HG03095 (cell line): ENCODE results near the gene ANO3.

Source experiments
- ATAC-seq: cut with Tn5 transposase; IDR thresholded peaks from one replicate; pipeline ENCODE4 v1.9.1; 2021; ENCODE audit warnings: moderate library complexity; ENCODE audit not compliant: unreplicated experiment

ANO3 gene

DNA sequence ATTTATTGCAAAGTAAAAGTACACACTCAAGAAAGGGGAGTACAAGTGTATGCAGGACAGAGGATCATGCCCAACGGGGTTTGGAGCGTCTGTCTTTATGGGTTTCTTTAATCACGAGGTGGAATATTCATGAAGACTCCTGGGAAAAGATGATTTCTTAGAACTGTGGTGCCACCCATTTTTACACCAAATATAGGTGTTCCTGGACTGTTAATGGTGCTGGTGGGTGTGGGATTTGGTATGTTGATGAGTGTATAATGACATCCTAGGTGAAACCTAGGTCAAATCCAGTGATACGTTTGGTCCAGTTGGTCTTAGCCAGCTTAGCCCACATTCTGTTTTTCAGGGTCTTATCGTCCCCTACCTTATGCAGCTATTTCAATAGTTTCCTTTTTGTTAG is 21.1 kb downstream of the ANO3 start:
- ATAC-seq, result no peak

- no peak for ATAC-seq
These were observed 27.1 kb downstream of the ANO3 start for GRCh38 chr11:26359055-26359454.

DNA sequence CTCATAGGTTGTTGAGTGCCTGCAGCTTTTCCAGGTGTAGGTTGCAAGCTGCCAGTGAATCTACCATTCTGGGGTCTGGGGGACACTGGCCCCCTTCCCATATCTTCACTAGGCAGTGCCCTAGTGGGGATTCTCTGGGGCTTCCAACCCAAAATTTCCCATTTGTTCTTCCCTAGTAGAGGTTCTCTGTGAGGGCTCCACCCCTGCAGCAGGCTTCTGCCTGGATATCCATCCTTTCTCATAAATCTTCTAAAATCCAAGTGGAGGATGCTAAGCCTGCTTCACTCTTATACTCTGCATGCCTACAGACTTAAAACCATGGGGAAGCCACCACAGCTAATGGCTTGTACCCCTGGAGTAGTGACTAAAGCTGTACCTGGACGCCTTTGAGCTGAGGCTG is 33.4 kb downstream of the ANO3 start:
- ATAC-seq, result no peak

DNA sequence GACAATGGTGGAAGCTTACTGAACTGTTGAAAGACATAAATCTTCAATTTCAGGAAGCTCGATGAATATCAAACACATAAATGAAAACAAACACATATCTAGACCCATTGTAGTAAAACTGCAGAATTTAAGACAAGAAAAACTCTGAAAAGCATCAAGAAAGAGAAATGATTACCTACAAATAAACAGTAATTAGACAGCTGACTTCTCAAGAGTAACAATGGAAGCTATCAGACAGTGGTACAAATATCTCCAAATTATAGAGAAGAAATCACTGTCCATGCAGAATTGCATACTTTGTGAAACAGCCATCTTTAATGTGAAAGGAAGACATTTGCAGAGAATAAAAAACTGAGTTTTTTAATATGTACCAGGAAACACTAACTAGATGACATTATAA is 45.7 kb downstream of the ANO3 start:
- no peak for ATAC-seq

DNA sequence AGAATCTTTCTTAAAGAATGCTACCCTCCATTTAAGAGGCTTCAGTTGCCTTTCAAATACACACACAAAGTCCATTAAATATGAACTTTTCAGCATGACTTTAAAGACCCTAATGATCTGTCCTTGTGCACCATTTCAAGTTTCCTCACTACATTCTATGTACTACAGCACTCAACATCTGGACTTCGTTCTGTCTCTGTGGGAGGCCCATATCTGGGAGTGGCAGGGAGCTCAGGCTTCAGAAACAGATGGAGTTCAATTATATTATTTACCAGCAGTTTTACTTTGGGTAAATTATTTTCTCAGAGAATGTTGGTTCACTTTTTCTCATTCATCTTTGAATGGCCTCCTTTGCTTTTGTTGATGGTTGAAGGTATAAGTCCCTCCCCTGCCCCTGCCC is 67.4 kb downstream of the ANO3 start:
- no peak for ATAC-seq

DNA sequence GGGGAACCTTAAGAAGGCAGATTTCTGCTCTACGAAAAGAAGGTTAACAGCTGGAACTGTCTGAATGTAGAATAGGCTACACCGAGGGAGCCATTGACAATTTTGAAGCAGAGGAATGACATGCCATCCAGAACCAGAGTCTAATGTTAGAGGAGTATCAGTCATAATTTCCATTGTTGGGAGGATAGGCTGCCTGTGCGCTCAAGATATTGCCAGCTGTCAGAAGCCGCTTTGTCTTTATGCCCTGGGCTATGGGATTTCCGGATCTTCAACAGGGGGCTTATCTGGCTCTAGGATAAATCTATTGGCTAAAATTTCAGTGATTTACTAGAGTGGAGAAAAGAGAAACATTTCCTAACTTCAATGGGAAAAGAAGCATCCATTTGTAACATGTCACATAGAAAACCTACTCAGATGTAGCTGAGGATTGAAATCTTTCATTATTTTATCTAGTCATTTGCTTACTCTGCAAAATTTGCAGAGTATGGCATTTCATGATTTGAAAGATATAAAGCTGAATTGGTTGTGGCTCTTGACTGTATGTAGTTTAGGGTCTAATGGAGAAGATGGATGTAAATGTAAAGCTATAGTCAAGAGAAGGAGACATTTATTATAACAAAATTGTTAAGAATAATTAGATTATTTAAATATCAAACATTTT is 78.9 kb downstream of the ANO3 start:
- ATAC-seq, result no peak

- no peak for ATAC-seq
These were observed 81.0 kb downstream of the ANO3 start for GRCh38 chr11:26412955-26413354.

DNA sequence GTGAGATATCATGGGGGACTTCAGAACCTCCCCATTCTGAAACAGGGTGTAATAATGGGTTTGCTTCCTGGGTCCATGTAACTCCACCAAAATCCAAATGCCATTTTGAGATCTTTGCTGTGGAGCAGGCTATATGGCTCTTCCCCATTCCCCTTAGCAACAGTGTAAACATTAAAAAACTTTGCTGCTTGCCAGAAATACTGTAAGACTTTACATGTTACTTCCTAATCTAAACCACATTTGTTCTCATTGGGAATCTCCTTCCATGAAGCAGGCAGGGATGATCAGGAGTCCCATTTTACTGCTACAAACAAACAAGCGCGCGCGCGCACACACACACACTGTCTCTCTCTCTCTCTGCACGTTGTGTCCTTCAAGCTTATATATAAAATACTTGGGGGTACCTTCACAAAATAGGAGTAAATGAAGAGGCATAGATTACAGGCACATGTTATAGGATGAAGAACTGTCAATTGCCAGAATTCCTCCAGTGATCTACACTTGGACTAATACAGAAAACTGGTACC is 86.5 kb downstream of the ANO3 start:
- ATAC-seq, result no peak

- ATAC-seq, result no peak
These were observed 88.4 kb downstream of the ANO3 start for GRCh38 chr11:26420331-26420730.

DNA sequence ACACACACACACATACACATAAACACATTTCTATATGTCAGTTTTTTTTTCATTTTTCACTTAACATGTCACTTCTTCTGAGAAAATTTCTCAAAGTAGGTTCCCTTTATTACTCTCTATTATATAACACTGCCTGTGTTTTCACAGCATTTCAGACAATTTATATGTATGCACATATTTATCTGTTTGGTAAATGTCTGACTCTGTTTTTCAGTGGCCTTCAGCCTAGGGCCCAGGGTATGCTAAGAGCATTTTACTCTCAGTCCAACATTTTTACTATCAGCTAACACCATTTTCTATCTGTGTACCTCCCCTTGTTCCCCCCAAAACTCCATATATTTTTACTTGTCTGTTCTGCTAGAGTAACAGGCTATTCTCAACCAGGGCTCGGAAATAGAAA is 92.3 kb downstream of the ANO3 start:
- ATAC-seq, result no peak

DNA sequence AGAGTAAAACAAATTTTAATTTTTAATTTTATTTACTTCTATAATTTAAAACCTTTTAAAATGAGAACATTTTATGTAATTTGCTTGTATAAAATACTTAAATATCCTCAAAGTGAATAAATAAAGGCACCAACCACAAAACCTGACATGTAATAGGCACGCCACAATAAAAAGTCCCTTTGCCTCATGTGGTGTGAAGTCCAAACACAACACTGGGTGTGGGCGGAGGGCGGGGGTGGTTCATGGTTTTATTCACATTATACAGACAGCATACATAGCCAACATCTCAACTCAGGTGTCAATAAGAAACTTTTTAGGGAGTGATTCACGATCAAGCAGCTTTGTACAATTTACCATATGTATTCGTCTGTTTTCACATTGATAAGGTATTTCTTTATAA is 107.9 kb downstream of the ANO3 start:
- ATAC-seq, result no peak

DNA sequence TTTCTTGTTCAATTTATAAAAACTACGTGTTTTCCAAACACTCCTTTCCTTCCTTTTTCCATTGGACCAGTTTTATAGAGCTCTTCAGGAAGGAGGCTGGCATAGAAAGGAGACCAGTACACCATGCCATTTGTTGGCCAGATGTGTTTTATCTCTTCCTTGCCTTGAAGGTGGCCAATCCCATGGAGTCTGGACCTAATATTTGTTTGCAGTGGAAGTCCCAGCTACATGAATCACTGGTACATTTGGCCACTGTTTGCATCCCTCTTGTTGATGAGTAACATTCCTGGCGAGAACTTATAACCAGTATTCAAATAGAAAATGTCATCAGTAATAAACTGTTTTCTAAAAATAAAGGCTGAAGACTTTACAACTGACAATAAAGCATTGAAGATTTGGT is 110.2 kb downstream of the ANO3 start:
- no peak for ATAC-seq

- no peak for ATAC-seq
These were observed 111.7 kb downstream of the ANO3 start for GRCh38 chr11:26443617-26444016.

GRCh38 chr11:26457636-26458035 is 125.7 kb downstream of the ANO3 start:
- ATAC-seq, result no peak

GRCh38 chr11:26465274-26465673 is 133.3 kb downstream of the ANO3 start:
- no peak for ATAC-seq

DNA sequence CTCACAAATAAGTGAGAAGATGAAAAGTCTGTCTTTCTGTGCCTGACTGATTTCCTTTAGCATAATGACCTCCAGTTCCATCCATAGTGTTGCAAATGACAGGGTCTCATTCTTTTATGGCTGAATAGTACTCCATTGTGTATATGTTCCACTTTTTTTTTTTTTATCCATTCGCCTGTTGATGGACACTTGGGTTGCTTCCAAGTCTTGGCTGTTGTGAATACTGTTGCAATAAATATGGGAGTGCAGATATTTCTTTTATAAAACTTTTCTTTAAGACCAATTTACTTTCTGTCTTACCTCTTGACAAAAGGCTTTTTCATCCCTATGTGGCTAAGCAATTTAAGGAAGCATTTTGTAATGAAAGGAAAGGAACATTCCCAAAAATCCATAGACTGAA is 135.6 kb downstream of the ANO3 start:
- ATAC-seq, result no peak

GRCh38 chr11:26470992-26471391 is 139.1 kb downstream of the ANO3 start:
- no peak for ATAC-seq

GRCh38 chr11:26473216-26474194 is 141.6 kb downstream of the ANO3 start:
- no peak for ATAC-seq

DNA sequence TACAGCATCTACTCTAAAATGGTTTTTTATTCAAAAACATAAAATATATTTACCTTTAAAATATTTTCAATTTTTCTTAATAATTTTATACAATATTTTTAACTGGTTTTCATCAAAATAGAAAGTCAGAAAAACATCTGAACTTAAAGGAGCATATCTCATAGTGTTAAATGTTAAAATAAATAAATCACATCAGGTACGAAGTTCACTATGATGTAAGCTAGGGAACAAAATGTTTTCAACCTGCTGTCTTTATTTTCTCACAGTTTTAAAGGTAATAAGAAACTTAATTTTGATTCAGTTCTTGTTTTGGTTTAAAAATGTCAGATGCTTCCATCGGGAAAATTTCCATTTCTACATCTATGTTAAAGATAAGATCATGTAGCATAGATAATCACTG is 142.5 kb downstream of the ANO3 start:
- ATAC-seq, result no peak

- no peak for ATAC-seq
These were observed 145.5 kb downstream of the ANO3 start for GRCh38 chr11:26477396-26477795.

DNA sequence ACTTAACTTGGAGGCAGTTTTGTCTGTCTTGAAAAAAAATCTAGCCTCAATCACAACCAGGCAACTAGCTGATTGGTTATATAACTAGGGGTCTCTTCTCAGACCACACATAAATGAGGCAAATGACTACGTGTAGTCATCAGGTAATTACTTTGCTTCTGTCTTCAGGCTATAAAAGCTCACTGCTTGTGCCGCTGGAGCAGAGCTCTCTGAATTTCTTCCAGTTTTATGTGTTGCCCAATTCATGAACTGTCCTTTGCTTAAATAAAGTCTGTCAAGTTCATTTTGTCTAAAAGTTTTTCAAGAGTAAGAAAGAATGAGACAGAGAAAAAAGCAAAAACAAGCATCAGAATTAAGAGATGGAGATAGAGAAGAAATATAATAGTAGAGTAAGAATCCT is 146.8 kb downstream of the ANO3 start:
- ATAC-seq, result no peak

- ATAC-seq, result no peak
These were observed 148.1 kb downstream of the ANO3 start for GRCh38 chr11:26480041-26480440.
